ENCODE results near the gene LRRFIP1. TPM values are rescaled to one million over a fixed set of nuclear protein-coding genes. Genes with fewer than 3 reads are reported as not detected.

Gene LRRFIP1
- total and polyA plus RNA-seq, 9 of the 15 experiments (the other 6 are each of a cell fraction or from before 2014, with no cell fraction given), result 13.1 to 45.2 (median 31.3) TPM

DNA sequence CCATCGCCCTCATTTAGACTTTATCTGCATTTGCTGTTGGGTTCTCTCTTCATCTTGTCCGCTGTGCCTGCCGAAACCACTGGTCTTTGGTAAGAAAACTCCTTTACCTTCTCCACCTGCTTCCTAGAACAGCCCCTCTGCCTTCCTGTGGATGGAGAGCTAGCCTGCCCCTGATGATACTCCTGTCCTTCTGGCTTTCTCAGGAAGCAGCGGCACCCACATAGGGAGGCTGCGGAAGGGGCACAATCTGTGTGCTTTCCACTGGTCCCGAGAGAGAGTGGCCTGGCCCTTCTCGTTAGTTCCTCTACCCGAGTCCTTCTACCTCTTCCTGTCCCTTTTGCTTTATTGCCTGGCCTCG, 90.9 kb downstream of the LRRFIP1 start (continued):
- TF ChIP-seq, protein P1, sequence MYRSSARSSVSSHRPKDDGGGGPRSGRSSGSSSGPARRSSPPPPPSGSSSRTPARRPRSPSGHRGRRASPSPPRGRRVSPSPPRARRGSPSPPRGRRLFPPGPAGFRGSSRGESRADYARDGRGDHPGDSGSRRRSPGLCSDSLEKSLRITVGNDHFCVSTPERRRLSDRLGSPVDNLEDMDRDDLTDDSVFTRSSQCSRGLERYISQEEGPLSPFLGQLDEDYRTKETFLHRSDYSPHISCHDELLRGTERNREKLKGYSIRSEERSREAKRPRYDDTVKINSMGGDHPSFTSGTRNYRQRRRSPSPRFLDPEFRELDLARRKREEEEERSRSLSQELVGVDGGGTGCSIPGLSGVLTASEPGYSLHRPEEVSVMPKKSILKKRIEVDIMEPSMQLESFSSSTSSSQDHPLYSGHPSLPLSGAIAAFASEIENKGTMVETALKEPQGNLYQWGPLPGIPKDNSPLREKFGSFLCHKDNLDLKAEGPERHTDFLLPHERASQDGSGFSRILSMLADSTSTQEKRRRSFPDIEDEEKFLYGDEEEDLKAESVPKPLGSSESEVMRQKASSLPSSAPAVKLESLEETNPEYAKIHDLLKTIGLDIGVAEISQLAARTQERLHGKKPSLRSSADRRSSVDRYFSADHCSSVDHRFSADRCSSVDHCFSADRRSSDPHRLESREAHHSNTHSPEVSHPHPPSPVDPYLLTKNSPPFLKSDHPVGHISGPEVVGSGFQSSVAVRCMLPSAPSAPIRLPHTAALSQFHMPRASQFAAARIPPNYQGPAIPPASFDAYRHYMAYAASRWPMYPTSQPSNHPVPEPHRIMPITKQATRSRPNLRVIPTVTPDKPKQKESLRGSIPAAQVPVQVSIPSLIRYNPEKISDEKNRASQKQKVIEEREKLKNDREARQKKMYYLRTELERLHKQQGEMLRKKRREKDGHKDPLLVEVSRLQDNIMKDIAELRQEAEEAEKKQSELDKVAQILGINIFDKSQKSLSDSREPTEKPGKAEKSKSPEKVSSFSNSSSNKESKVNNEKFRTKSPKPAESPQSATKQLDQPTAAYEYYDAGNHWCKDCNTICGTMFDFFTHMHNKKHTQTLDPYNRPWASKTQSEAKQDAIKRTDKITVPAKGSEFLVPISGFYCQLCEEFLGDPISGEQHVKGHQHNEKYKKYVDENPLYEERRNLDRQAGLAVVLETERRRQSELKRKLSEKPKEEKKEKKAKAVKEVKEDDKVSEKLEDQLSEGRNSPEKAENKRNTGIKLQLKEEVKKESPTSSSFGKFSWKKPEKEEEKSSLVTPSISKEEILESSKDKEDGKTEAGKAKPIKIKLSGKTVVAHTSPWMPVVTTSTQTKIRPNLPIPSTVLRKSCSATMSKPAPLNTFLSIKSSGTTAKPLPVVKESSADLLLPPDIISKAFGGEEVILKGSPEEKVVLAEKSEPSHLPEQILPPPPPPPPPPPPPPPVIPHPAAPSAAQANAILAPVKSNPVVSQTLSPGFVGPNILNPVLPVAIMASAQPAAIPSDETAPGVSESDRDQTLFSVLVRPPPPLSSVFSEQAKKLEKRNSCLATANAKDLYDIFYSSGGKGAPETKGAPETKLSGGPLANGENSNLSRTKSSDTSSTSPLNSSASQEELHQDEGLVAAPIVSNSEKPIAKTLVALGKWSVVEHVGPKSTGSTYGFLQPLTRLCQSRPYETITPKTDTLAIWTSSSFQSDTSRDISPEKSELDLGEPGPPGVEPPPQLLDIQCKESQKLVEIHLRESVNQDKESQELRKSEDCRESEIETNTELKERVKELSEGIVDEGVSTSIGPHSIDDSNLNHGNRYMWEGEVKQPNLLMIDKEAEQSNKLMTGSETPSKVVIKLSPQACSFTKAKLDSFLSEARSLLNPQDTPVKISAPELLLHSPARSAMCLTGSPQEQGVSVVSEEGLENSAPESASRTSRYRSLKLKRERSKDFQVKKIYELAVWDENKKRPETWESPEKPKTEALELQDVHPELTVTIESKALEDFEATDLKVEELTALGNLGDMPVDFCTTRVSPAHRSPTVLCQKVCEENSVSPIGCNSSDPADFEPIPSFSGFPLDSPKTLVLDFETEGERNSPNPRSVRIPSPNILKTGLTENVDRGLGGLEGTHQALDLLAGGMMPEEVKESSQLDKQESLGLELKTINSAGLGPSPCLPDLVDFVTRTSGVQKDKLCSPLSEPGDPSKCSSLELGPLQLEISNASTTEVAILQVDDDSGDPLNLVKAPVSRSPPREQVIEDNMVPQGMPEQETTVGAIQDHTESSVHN (IDR thresholded peaks at IDR 0.05; ENCODE audit: borderline replicate concordance in 1 of 2, low read depth in 1 of 2), result no peak
- no peak for TF ChIP-seq ZNF436 (CRISPR knock-in tag; IDR thresholded peaks at IDR 0.05)
- no peak for TF ChIP-seq ZNF3 (CRISPR knock-in tag; IDR thresholded peaks at IDR 0.05)
- no peak for TF ChIP-seq FOXJ2 (tag; IDR thresholded peaks at IDR 0.05)
- TF ChIP-seq, protein P2, sequence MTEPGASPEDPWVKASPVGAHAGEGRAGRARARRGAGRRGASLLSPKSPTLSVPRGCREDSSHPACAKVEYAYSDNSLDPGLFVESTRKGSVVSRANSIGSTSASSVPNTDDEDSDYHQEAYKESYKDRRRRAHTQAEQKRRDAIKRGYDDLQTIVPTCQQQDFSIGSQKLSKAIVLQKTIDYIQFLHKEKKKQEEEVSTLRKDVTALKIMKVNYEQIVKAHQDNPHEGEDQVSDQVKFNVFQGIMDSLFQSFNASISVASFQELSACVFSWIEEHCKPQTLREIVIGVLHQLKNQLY (CRISPR knock-in tag; conservative IDR thresholded peaks at IDR 0.05), result no peak
- TF ChIP-seq HLTF (IDR thresholded peaks at IDR 0.05), result no peak
- TF ChIP-seq, protein P3, sequence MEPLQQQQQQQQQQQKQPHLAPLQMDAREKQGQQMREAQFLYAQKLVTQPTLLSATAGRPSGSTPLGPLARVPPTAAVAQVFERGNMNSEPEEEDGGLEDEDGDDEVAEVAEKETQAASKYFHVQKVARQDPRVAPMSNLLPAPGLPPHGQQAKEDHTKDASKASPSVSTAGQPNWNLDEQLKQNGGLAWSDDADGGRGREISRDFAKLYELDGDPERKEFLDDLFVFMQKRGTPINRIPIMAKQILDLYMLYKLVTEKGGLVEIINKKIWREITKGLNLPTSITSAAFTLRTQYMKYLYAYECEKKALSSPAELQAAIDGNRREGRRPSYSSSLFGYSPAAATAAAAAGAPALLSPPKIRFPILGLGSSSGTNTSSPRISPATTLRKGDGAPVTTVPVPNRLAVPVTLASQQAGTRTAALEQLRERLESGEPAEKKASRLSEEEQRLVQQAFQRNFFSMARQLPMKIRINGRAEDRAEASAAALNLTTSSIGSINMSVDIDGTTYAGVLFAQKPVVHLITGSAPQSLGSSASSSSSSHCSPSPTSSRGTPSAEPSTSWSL (CRISPR knock-in tag; IDR thresholded peaks at IDR 0.05; ENCODE audit: borderline replicate concordance), result no peak
- no peak for TF ChIP-seq KAT7 (CRISPR knock-in tag; IDR thresholded peaks at IDR 0.05; ENCODE audit: borderline replicate concordance)
- no peak for TF ChIP-seq PCBP2 (IDR thresholded peaks at IDR 0.05; ENCODE audit: low read depth, low read length, poor library complexity, severe bottlenecking)
- TF ChIP-seq, protein P4, sequence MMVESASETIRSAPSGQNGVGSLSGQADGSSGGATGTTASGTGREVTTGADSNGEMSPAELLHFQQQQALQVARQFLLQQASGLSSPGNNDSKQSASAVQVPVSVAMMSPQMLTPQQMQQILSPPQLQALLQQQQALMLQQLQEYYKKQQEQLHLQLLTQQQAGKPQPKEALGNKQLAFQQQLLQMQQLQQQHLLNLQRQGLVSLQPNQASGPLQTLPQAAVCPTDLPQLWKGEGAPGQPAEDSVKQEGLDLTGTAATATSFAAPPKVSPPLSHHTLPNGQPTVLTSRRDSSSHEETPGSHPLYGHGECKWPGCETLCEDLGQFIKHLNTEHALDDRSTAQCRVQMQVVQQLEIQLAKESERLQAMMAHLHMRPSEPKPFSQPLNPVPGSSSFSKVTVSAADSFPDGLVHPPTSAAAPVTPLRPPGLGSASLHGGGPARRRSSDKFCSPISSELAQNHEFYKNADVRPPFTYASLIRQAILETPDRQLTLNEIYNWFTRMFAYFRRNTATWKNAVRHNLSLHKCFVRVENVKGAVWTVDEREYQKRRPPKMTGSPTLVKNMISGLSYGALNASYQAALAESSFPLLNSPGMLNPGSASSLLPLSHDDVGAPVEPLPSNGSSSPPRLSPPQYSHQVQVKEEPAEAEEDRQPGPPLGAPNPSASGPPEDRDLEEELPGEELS (CRISPR knock-in tag; IDR thresholded peaks at IDR 0.05; ENCODE audit: borderline replicate concordance), result no peak
- no peak for TF ChIP-seq TEAD4 (IDR thresholded peaks at IDR 0.05; ENCODE audit: low read length)
- TF ChIP-seq TEAD4 (CRISPR knock-in tag; IDR thresholded peaks at IDR 0.05; ENCODE audit: borderline replicate concordance), result no peak
- TF ChIP-seq HMG20B (CRISPR knock-in tag; IDR thresholded peaks at IDR 0.05), result no peak

All from K562 (cell line).